HEK293 (cell line): ENCODE measurements around the gene COPB1.

Source experiments
- CTCF ChIA-PET: fragments of 350-600 bp; formaldehyde crosslinking; extraction: SDS; loops from one replicate; lab custom pipeline; 2021; ENCODE audit warnings: antibody characterized with exemption; lab: Yijun Ruan, JAX
- POLR2A ChIA-PET: fragments of 300-600 bp; formaldehyde crosslinking; extraction: SDS; loops from one replicate; lab custom pipeline; 2020; ENCODE audit warnings: antibody characterized with exemption, inconsistent platforms; lab: Yijun Ruan, JAX
- H3K27ac ChIP-seq: fragments of 200-500 bp; sonication (Bioruptor generic); 2 replicates; pipeline ENCODE4 v1.5.1; 2014; ENCODE audit warnings: low read depth, low read length, control low read depth, inconsistent platforms; ENCODE audit errors: extremely low read depth
- H3K36me3 ChIP-seq, 2 experiments: fragments of 200-500 bp in 1 of 2; sonication (Bioruptor generic) in 1 of 2; 1 replicate in 1 of 2; 2 replicates in 1 of 2; pipeline ENCODE4 v1.5.1; 2014 to 2017; ENCODE audit warnings: inconsistent platforms in 2 of 2, low read length in 2 of 2; ENCODE audit not compliant: control insufficient read depth in 2 of 2, insufficient read depth in 1 of 2
- H3K4me1 ChIP-seq: fragments of 200-500 bp; sonication (Bioruptor generic); 2 replicates; pipeline ENCODE4 v1.5.1; 2014; ENCODE audit warnings: mild to moderate bottlenecking, low read length, inconsistent platforms; ENCODE audit not compliant: control insufficient read depth, insufficient read depth
- H3K4me3 ChIP-seq: 2 replicates; pipeline ENCODE4 v1.5.1; 2011; ENCODE audit warnings: low read depth, mild to moderate bottlenecking, control low read depth, low read length, moderate library complexity
- H3K9me3 ChIP-seq: fragments of 200-500 bp; sonication (Bioruptor generic); 2 replicates; pipeline ENCODE4 v1.5.1; 2014; ENCODE audit warnings: low read depth, low read length, inconsistent platforms; ENCODE audit not compliant: control insufficient read depth, insufficient read depth
- ATF2 ChIP-seq: fragments of 450-650 bp; formaldehyde crosslinking; IDR thresholded peaks from 2 replicates; pipeline ENCODE4 v1.5.1; 2016; ENCODE audit warnings: missing biosample characterization, missing genetic modification characterization, low read depth
- KLF1 ChIP-seq: fragments of 450-650 bp; formaldehyde crosslinking; IDR thresholded peaks from 2 replicates; pipeline ENCODE4 v1.5.1; 2016; ENCODE audit warnings: missing biosample characterization, missing genetic modification characterization
- KLF10 ChIP-seq: fragments of 450-650 bp; IDR thresholded peaks from 2 replicates; pipeline ENCODE4 v1.5.1; 2018; ENCODE audit warnings: missing biosample characterization, mild to moderate bottlenecking, missing genetic modification characterization
- KLF8 ChIP-seq: fragments of 450-650 bp; formaldehyde crosslinking; IDR thresholded peaks from 2 replicates; pipeline ENCODE4 v1.5.1; 2016; ENCODE audit warnings: missing biosample characterization, missing genetic modification characterization
- OVOL3 ChIP-seq: fragments of 450-650 bp; formaldehyde crosslinking; IDR thresholded peaks from 2 replicates; pipeline ENCODE4 v1.5.1; 2016; ENCODE audit warnings: missing biosample characterization, missing genetic modification characterization
- SALL2 ChIP-seq: fragments of 450-650 bp; formaldehyde crosslinking; IDR thresholded peaks from 2 replicates; pipeline ENCODE4 v1.5.0; 2017; ENCODE audit warnings: missing biosample characterization, mild to moderate bottlenecking, missing genetic modification characterization, borderline replicate concordance
- SETDB1 ChIP-seq: IDR thresholded peaks from one replicate; pipeline ENCODE4 v1.6.1; 2017; ENCODE audit warnings: mild to moderate bottlenecking, low read length, moderate library complexity, mixed read lengths; ENCODE audit not compliant: insufficient read length
- TRIM28 ChIP-seq: IDR thresholded peaks from 2 replicates; pipeline ENCODE4 v1.6.1; 2011; ENCODE audit warnings: low read length, control low read depth, borderline replicate concordance
- ZEB2 ChIP-seq: fragments of 450-650 bp; formaldehyde crosslinking; IDR thresholded peaks from 2 replicates; pipeline ENCODE4 v1.5.1; 2016; ENCODE audit warnings: missing biosample characterization, missing genetic modification characterization
- ZNF121 ChIP-seq: fragments of 450-650 bp; formaldehyde crosslinking; IDR thresholded peaks from 2 replicates; pipeline ENCODE4 v1.5.1; 2016; ENCODE audit warnings: missing biosample characterization, missing genetic modification characterization
- ZNF221 ChIP-seq: fragments of 450-650 bp; formaldehyde crosslinking; IDR thresholded peaks from 2 replicates; pipeline ENCODE4 v1.5.1; 2017; ENCODE audit warnings: missing biosample characterization, missing genetic modification characterization, borderline replicate concordance
- ZNF433 ChIP-seq: fragments of 450-650 bp; formaldehyde crosslinking; IDR thresholded peaks from 2 replicates; pipeline ENCODE4 v1.5.1; 2016; ENCODE audit warnings: missing biosample characterization, missing genetic modification characterization, low read depth
- ZNF473 ChIP-seq: fragments of 450-650 bp; formaldehyde crosslinking; IDR thresholded peaks from 2 replicates; pipeline ENCODE4 v1.5.1; 2017; ENCODE audit warnings: missing biosample characterization, missing genetic modification characterization
- ZNF501 ChIP-seq: fragments of 450-650 bp; formaldehyde crosslinking; IDR thresholded peaks from 2 replicates; pipeline ENCODE4 v1.5.1; 2016; ENCODE audit warnings: missing biosample characterization, missing genetic modification characterization
- ZNF561 ChIP-seq: fragments of 450-650 bp; IDR thresholded peaks from 2 replicates; pipeline ENCODE4 v1.5.1; 2018; ENCODE audit warnings: missing biosample characterization, missing genetic modification characterization, borderline replicate concordance
- ZNF626 ChIP-seq: fragments of 450-650 bp; sonication (Bioruptor Pico); formaldehyde crosslinking; IDR thresholded peaks from 2 replicates; pipeline ENCODE4 v1.5.1; 2018; ENCODE audit warnings: missing biosample characterization, missing genetic modification characterization, inconsistent platforms
- ZNF660 ChIP-seq: fragments of 450-650 bp; IDR thresholded peaks from 2 replicates; pipeline ENCODE4 v1.5.1; 2018; ENCODE audit warnings: missing biosample characterization, mild to moderate bottlenecking, missing genetic modification characterization
- ZNF776 ChIP-seq: fragments of 450-650 bp; formaldehyde crosslinking; IDR thresholded peaks from 2 replicates; pipeline ENCODE4 v1.5.0; 2017; ENCODE audit warnings: missing biosample characterization, missing genetic modification characterization, borderline replicate concordance
- ZNF830 ChIP-seq: fragments of 450-650 bp; IDR thresholded peaks from 2 replicates; pipeline ENCODE4 v1.5.0; 2018; ENCODE audit warnings: missing biosample characterization, missing genetic modification characterization, low read depth, mild to moderate bottlenecking, moderate library complexity
- ZNF843 ChIP-seq: fragments of 450-650 bp; formaldehyde crosslinking; IDR thresholded peaks from 2 replicates; pipeline ENCODE4 v1.5.1; 2016; ENCODE audit warnings: missing biosample characterization, missing genetic modification characterization
- TF ChIP-seq, protein P1 (sequence below): fragments of 450-650 bp; formaldehyde crosslinking; IDR thresholded peaks from 2 replicates; pipeline ENCODE4 v1.5.1; 2016; ENCODE audit warnings: missing biosample characterization, missing genetic modification characterization
- TF ChIP-seq, protein P2 (sequence below): fragments of 450-650 bp; formaldehyde crosslinking; IDR thresholded peaks from 2 replicates; pipeline ENCODE4 v1.5.1; 2016; ENCODE audit warnings: missing biosample characterization, missing genetic modification characterization, low read depth
- TF ChIP-seq, protein P3 (sequence below): fragments of 450-650 bp; formaldehyde crosslinking; IDR thresholded peaks from 2 replicates; pipeline ENCODE4 v1.5.1; 2016; ENCODE audit warnings: missing biosample characterization, missing genetic modification characterization, borderline replicate concordance

COPB1 gene

GRCh38 chr11:14417617-14418374 is 81.8 kb downstream of the COPB1 start (continued):
- TF ChIP-seq ZNF626 (tag by site-specific recombination) (no peak), ZNF221 (tag by site-specific recombination) (no peak), KLF1 (tag by site-specific recombination) (no peak), ZNF433 (tag by site-specific recombination) (no peak), ZNF843 (no peak), ZNF561 (tag by site-specific recombination) (no peak)
- TF ChIP-seq, protein P1, sequence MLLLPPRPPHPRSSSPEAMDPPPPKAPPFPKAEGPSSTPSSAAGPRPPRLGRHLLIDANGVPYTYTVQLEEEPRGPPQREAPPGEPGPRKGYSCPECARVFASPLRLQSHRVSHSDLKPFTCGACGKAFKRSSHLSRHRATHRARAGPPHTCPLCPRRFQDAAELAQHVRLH (tag by site-specific recombination): no peak

DNA sequence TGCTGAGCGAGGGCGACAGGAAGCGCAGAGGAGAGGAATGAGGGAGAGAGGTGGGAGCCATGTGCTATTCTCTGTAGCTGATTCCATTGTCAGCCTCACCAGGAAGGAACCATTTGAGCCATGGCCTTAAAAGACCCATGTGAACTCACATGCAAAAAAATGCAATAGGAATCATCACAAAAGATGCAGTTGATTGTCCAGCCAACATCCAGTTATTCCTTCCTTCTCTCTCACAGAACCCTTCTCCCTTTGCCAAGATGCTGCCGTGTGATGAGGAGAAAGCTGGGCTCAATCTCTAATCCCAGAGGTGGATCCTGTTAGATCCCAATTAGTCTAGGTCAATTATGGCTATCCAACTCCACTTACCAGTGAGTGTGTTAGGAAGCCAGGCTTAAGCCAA is 82.4 kb downstream of the COPB1 start:
- no peaks in the 10 kb centered on the region for H3K9me3 ChIP-seq
- H3K36me3 ChIP-seq: no peaks in the 10 kb centered on the region
- no peaks in the 10 kb centered on the region for H3K4me1 ChIP-seq
- TF ChIP-seq ZNF776 (no peak), ZNF501 (tag by site-specific recombination) (no peak), ZNF830 (tag by site-specific recombination) (no peak), ZEB2 (tag by site-specific recombination) (no peak), OVOL3 (no peak), TRIM28 (no peak), ATF2 (tag by site-specific recombination) (no peak), SETDB1 (no peak), SALL2 (tag by site-specific recombination) (no peak), ZNF121 (tag by site-specific recombination) (no peak), KLF8 (tag by site-specific recombination) (no peak), ZNF473 (tag by site-specific recombination) (no peak), KLF10 (tag by site-specific recombination) (no peak), ZNF660 (tag by site-specific recombination) (no peak)
- TF ChIP-seq, protein P2, sequence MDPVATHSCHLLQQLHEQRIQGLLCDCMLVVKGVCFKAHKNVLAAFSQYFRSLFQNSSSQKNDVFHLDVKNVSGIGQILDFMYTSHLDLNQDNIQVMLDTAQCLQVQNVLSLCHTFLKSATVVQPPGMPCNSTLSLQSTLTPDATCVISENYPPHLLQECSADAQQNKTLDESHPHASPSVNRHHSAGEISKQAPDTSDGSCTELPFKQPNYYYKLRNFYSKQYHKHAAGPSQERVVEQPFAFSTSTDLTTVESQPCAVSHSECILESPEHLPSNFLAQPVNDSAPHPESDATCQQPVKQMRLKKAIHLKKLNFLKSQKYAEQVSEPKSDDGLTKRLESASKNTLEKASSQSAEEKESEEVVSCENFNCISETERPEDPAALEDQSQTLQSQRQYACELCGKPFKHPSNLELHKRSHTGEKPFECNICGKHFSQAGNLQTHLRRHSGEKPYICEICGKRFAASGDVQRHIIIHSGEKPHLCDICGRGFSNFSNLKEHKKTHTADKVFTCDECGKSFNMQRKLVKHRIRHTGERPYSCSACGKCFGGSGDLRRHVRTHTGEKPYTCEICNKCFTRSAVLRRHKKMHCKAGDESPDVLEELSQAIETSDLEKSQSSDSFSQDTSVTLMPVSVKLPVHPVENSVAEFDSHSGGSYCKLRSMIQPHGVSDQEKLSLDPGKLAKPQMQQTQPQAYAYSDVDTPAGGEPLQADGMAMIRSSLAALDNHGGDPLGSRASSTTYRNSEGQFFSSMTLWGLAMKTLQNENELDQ: no peak
- TF ChIP-seq, protein P3, sequence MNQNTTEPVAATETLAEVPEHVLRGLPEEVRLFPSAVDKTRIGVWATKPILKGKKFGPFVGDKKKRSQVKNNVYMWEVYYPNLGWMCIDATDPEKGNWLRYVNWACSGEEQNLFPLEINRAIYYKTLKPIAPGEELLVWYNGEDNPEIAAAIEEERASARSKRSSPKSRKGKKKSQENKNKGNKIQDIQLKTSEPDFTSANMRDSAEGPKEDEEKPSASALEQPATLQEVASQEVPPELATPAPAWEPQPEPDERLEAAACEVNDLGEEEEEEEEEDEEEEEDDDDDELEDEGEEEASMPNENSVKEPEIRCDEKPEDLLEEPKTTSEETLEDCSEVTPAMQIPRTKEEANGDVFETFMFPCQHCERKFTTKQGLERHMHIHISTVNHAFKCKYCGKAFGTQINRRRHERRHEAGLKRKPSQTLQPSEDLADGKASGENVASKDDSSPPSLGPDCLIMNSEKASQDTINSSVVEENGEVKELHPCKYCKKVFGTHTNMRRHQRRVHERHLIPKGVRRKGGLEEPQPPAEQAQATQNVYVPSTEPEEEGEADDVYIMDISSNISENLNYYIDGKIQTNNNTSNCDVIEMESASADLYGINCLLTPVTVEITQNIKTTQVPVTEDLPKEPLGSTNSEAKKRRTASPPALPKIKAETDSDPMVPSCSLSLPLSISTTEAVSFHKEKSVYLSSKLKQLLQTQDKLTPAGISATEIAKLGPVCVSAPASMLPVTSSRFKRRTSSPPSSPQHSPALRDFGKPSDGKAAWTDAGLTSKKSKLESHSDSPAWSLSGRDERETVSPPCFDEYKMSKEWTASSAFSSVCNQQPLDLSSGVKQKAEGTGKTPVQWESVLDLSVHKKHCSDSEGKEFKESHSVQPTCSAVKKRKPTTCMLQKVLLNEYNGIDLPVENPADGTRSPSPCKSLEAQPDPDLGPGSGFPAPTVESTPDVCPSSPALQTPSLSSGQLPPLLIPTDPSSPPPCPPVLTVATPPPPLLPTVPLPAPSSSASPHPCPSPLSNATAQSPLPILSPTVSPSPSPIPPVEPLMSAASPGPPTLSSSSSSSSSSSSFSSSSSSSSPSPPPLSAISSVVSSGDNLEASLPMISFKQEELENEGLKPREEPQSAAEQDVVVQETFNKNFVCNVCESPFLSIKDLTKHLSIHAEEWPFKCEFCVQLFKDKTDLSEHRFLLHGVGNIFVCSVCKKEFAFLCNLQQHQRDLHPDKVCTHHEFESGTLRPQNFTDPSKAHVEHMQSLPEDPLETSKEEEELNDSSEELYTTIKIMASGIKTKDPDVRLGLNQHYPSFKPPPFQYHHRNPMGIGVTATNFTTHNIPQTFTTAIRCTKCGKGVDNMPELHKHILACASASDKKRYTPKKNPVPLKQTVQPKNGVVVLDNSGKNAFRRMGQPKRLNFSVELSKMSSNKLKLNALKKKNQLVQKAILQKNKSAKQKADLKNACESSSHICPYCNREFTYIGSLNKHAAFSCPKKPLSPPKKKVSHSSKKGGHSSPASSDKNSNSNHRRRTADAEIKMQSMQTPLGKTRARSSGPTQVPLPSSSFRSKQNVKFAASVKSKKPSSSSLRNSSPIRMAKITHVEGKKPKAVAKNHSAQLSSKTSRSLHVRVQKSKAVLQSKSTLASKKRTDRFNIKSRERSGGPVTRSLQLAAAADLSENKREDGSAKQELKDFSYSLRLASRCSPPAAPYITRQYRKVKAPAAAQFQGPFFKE: no peak
- H3K4me3 ChIP-seq: no peak overlapping the region
- ChIA-PET CTCF (interaction anchor here (0.7 to 5.8 kb wide), 6 partner anchors 9 to 472 kb away, joined by 3 to 99 read pairs (median 11); no protein-coding TSS in a partner anchor), POLR2A (no interaction called here)
- H3K27ac ChIP-seq: no peak overlapping the region
